Neural cell (in vitro differentiated cells): ENCODE measurements around the gene COPZ2.
"Not testable (repeated sequence)": the region's sequence is repeated elsewhere in the genome, so short reads cannot be mapped to it uniquely, and the experiment has no call there.

ENCODE experiments used
- CTCF ChIP-seq: fragments of 450-650 bp; IDR thresholded peaks from 2 replicates; pipeline ENCODE4 v1.5.1; 2014; ENCODE audit warnings: antibody characterized with exemption, mild to moderate bottlenecking, moderate library complexity; ENCODE audit not compliant: poor library complexity, severe bottlenecking
- EP300 ChIP-seq: fragments of 450-650 bp; conservative IDR thresholded peaks from 2 replicates; pipeline ENCODE4 v1.6.1; 2014; ENCODE audit warnings: antibody characterized with exemption, mild to moderate bottlenecking, moderate library complexity; ENCODE audit not compliant: poor library complexity, severe bottlenecking
- EZH2 ChIP-seq: fragments of 200-600, 300-800 bp; shearing (Covaris generic), sonication (generic); IDR thresholded peaks from 2 replicates; pipeline ENCODE4 v1.6.1; 2014; ENCODE audit warnings: antibody characterized with exemption, low read length, borderline replicate concordance, mild to moderate bottlenecking; ENCODE audit not compliant: insufficient read depth, poor library complexity, severe bottlenecking
- MXI1 ChIP-seq: fragments of 450-650 bp; conservative IDR thresholded peaks from 2 replicates; pipeline ENCODE4 v1.6.1; 2014; ENCODE audit warnings: antibody characterized with exemption, mild to moderate bottlenecking; ENCODE audit not compliant: poor library complexity, severe bottlenecking
- RAD21 ChIP-seq: fragments of 450-650 bp; conservative IDR thresholded peaks from 2 replicates; pipeline ENCODE4 v1.6.1; 2014; ENCODE audit warnings: antibody characterized with exemption, mild to moderate bottlenecking, moderate library complexity
- REST ChIP-seq: IDR thresholded peaks from 2 replicates; pipeline ENCODE4 v1.6.1; 2012; ENCODE audit warnings: borderline replicate concordance
- TAF1 ChIP-seq: IDR thresholded peaks from 2 replicates; pipeline ENCODE4 v1.6.1; 2012; ENCODE audit warnings: low read depth

- not testable (repeated sequence) for TF ChIP-seq RAD21, CTCF, REST, TAF1, EZH2, MXI1, EP300
These were observed 19.8 kb downstream of the COPZ2 start for GRCh38 chr17:48017817-48018158.
